ENCODE data around the gene AP1M1. TPM values are rescaled to one million over a fixed set of nuclear protein-coding genes. Genes with fewer than 3 reads are reported as not detected.

Gene AP1M1
- total RNA-seq, 1 experiment from 2014 or later, result 27.7 TPM

GRCh38 chr19:16153582-16154336 lies 44.0 kb upstream of the AP1M1 start (continued):
- TF ChIP-seq GRHL2 (CRISPR knock-in tag; IDR thresholded peaks at IDR 0.05; ENCODE audit: insufficient replicate concordance, severe bottlenecking), result no peak
- TF ChIP-seq ZNF317 (CRISPR knock-in tag; IDR thresholded peaks at IDR 0.05; ENCODE audit: borderline replicate concordance, low read depth), result no peak
- TF ChIP-seq RELA (CRISPR knock-in tag; IDR thresholded peaks at IDR 0.05; ENCODE audit: borderline replicate concordance), result no peak
- no peak for TF ChIP-seq ZNF232 (CRISPR knock-in tag; IDR thresholded peaks at IDR 0.05)
- no peak for TF ChIP-seq ZNF423 (CRISPR knock-in tag; IDR thresholded peaks at IDR 0.05)
- TF ChIP-seq PRDM15 (CRISPR knock-in tag; IDR thresholded peaks at IDR 0.05), result no peak
- TF ChIP-seq ATF6 (CRISPR knock-in tag; IDR thresholded peaks at IDR 0.05), result no peak
- no peak for TF ChIP-seq NFE2L1 (CRISPR knock-in tag; IDR thresholded peaks at IDR 0.05)
- TF ChIP-seq FOXJ3 (CRISPR knock-in tag; IDR thresholded peaks at IDR 0.05; ENCODE audit: borderline replicate concordance), result no peak
- no peak for TF ChIP-seq MAX (CRISPR knock-in tag; IDR thresholded peaks at IDR 0.05)
- no peak for TF ChIP-seq ESRRA (CRISPR knock-in tag; IDR thresholded peaks at IDR 0.05; ENCODE audit: borderline replicate concordance)

- POLR2A ChIA-PET, result no interaction called here
- H3K27me3 Mint-ChIP-seq (ENCODE audit: low read depth), result no peaks in the 10 kb centered on the region; the same call in 1 of the 2 replicates
- H3K9me3 Mint-ChIP-seq, result no peaks in the 10 kb centered on the region
- ATAC-seq, result no peak
- no peaks in the 10 kb centered on the region for H3K4me1 Mint-ChIP-seq
- no peak for DNase-seq (ENCODE audit: low spot score)
- CTCF ChIA-PET, result interaction anchor here (2.5 to 2.9 kb wide), 2 partner anchors 92 to 113 kb away, joined by 8 to 11 read pairs; no protein-coding TSS in a partner anchor
- no peak overlapping the region for H3K27ac Mint-ChIP-seq
- TF ChIP-seq IRF1 (CRISPR knock-in tag; IDR thresholded peaks at IDR 0.05) (no peak), RELA (CRISPR knock-in tag; IDR thresholded peaks at IDR 0.05; ENCODE audit: borderline replicate concordance) (no peak), ELF4 (CRISPR knock-in tag; IDR thresholded peaks at IDR 0.05; ENCODE audit: low read depth) (no peak), ZNF121 (CRISPR knock-in tag; IDR thresholded peaks at IDR 0.05) (no peak), ZMAT4 (CRISPR knock-in tag; IDR thresholded peaks at IDR 0.05) (no peak), NFATC4 (CRISPR knock-in tag; IDR thresholded peaks at IDR 0.05) (no peak)
- H3K36me3 Mint-ChIP-seq, result no peaks in the 10 kb centered on the region
- no peak overlapping the region for H3K4me3 Mint-ChIP-seq
Observed at GRCh38 chr19:16154557-16154956, 43.2 kb upstream of the AP1M1 start.

- Mint-ChIP-seq H3K27ac (no peak overlapping the region), H3K9me3 (no peaks in the 10 kb centered on the region), H3K36me3 (no peaks in the 10 kb centered on the region), H3K4me3 (no peak overlapping the region), H3K4me1 (no peaks in the 10 kb centered on the region), H3K27me3 (ENCODE audit: low read depth) (no peaks in the 10 kb centered on the region; the same call in 1 of the 2 replicates)
- ATAC-seq (no peak), DNase-seq (ENCODE audit: low spot score) (no peak)
- CTCF ChIA-PET, result interaction anchor here (2.9 kb wide), 1 partner anchor 114 kb away, joined by 8 read pairs; no protein-coding TSS in a partner anchor
- POLR2A ChIA-PET, result no interaction called here
- TF ChIP-seq CDX4 (CRISPR knock-in tag; IDR thresholded peaks at IDR 0.05; ENCODE audit: borderline replicate concordance), result no peak
- no peak for TF ChIP-seq GTF2I (CRISPR knock-in tag; conservative IDR thresholded peaks at IDR 0.05)
- TF ChIP-seq JUN (CRISPR knock-in tag; IDR thresholded peaks at IDR 0.05), result no peak
- TF ChIP-seq ZSCAN18 (CRISPR knock-in tag; IDR thresholded peaks at IDR 0.05), result no peak
- no peak for TF ChIP-seq CREB1 (CRISPR knock-in tag; IDR thresholded peaks at IDR 0.05)
- TF ChIP-seq MXD4 (CRISPR knock-in tag; IDR thresholded peaks at IDR 0.05; ENCODE audit: borderline replicate concordance), result no peak
- no peak for TF ChIP-seq E2F4 (CRISPR knock-in tag; IDR thresholded peaks at IDR 0.05; ENCODE audit: borderline replicate concordance, low read depth)
Observed at GRCh38 chr19:16155128-16155527, 42.6 kb upstream of the AP1M1 start.
